GM19099 (cell line): ENCODE data around the gene MME.

Experiments
- POLR2A ChIP-seq: IDR thresholded peaks from 3 replicates; pipeline ENCODE4 v1.6.1; 2011; ENCODE audit warnings: low read depth; ENCODE audit not compliant: insufficient read length; ENCODE audit errors: extremely low read depth

MME gene

DNA sequence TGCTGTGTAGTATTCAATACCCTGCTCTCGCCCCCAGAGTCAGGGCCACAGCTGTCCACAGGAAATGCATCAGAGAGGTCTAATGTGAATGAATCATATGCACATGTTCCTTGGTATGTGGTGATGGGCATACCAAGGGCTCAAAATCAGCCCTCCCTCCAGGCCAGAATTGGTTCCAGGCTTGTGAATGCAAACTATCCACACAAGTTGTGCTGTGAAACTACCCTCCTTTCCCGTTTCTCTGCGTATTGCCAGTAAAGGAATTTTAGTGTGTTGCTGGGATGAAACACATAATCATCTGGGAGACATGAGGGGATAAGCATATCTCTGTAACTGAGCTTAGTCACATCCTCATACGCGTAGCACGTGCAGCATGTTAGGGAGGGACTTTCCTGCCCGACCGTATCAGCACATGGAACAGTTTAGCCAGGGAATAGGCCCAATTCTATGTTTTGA lies 9.2 kb upstream of the MME start:
- no peak for TF ChIP-seq POLR2A

DNA sequence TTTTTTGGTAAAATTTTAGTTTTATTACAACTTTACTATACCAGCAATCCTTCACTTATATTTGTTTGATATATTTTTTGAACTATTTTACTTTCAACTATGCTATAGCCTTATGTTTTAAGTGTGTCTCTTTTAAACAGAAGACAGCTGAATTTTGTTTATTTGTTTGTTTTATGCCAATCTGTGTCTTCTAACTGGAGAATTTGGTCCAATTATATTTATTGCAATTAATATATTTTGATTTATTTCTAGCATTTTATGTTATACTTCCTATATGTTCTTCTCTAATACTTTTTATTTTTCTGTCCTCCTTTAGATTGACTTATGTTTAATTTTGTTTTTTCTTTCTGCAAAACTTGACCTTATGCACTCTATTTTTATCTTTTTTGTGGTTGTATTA lies 4.9 kb upstream of the MME start:
- no peak for TF ChIP-seq POLR2A

DNA sequence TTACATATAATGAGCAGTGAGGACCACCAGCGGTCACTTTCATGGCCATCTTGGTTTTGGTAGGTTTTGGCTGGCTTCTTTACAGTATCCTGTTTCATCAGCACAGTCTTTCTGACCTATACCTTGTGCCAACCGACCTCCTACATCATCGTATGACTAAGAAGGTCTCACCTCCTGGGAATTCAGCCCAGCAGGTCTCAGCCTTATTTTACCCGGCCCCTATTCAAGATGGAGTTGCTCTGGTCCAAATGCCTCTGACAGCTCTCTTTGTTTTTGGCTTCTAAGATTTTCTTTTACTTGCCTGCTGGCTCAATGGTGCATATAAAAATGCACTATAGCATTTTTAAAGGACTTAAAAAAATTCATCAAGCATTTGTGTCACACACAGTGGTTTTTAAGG lies 3.2 kb upstream of the MME start:
- TF ChIP-seq POLR2A = no peak

DNA sequence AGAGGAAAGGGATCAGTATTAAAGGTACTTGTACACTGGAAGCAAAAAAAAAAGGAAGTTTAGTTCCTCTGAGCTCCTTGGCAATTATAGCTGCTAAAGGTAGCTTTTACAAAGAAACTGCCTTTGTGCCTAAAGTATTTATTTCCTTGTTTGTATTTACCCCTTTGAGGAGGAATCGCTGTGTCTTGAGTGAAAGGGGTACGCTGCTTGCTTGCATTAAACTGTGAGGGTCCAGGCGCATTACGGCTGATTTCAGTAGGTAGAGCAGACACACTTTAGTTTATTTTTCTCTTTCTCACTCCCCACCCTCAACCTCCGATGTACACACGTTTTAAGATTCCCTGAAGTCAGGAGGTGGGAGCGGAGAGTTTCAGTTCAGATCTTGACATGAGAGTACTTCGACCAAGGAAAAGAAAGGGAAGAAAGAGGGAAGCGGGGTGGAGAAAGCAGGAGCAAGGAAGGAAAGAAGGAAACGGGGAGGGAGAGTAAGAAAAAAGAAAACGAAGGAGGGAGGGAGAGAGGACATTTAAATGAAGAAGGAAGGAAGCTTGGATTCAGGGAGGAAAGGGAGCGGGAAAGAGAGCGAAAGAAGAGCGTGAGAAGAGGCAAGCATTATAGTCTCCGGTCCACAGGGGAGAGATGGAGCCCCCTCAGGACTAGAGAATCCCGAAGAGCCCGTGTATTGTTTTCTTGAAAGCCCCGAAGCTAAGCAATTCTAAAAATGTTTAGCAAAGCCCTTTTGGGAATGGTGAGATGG lies 1.2 kb upstream of the MME start:
- TF ChIP-seq POLR2A = no peak

DNA sequence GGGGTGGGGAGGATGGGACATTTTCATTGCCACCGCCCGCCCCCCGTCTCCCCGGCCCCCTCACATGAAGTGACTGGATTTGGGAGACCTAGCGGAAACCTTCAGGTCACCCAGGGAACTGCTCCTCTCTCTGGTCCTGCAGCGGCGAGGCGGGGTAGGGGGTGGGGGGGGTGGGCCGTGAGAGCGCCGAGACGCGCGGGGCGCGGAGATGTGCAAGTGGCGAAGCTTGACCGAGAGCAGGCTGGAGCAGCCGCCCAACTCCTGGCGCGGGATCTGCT lies 712 bp upstream of the MME start:
- no peak for TF ChIP-seq POLR2A

DNA sequence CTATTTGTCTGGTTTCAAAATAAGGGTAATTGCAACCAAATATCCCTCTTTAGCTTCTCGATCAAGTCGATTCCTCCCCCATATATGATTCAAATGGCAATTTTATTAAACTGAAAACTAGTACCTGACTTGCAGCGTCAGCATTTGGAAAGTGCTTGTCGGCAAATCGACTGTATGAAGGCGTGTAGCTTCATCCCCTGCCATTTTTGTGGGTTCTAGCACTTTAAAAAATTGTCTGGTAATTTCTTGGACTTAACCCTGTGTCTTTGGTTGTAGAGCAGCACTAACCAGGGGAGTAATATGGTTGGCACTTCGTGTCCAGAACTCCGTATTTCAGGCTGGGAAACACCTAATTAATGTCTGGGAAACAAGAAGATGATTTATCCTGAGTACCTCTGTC lies 573 bp downstream of the MME start:
- TF ChIP-seq POLR2A = no peak

DNA sequence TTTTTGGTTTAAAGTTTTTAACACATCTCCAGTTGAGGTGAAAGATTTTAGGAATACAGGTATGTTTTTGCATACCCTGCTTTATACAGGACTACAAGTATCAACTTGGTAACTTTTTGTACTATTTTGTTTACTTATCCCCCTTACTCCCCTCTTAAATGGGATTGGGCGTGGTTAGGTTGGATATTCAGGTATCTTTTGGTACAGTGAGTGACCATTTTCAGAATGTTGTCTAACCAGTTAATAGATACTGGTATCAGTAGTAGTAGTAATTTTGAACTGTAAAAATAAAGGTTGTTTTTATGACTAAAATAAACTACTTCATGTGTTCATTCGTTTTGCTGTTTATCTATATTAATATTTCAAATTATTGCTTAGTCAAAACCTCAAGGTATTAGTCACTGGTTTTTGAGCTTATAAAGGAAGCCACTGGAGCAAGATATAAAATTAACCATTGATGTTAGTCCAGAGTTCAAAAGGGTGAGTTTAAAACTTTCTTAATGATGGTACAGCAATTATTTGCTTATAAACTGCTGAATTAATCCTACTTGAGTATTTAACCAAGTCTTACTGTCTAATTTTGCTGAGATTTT lies 3.3 kb downstream of the MME start:
- no peak for TF ChIP-seq POLR2A

DNA sequence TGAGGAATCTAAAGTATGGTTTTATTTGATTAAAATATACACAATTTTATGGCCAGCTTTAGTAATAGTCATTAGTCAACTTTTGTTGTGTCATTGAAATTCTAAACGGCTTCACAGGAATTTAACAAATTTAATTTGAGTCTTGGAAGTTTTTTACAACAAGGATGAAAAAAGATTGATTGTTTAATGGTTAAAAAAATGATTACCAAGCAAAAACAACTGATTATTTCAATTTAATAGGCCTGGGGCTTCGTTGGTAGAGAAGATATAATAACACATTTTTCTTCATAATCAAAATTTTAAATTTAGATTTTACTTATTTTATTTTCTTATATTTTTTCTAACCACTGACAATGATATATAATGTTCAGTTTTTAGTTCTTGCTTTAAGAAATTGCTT lies 4.4 kb downstream of the MME start:
- no peak for TF ChIP-seq POLR2A

DNA sequence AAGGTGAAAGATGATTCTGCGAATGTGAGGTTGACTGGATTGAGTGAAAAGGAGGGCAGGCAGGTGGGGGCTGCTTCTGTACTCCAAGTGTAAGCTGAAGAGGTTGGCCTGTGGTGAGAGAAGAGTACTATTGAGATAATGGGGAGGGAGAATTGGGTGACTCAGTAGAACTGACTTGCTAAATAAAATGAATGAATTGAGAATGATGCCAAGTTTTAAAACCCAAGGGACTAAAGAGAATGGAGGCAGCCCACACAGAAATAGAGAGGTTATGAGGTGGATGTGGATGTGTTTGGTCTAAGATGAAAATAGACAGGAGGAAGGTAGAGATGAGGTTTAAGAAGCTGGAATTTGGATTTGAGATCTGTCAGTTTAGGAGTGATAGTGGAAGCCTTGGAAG lies 5.9 kb downstream of the MME start:
- no peak for TF ChIP-seq POLR2A

DNA sequence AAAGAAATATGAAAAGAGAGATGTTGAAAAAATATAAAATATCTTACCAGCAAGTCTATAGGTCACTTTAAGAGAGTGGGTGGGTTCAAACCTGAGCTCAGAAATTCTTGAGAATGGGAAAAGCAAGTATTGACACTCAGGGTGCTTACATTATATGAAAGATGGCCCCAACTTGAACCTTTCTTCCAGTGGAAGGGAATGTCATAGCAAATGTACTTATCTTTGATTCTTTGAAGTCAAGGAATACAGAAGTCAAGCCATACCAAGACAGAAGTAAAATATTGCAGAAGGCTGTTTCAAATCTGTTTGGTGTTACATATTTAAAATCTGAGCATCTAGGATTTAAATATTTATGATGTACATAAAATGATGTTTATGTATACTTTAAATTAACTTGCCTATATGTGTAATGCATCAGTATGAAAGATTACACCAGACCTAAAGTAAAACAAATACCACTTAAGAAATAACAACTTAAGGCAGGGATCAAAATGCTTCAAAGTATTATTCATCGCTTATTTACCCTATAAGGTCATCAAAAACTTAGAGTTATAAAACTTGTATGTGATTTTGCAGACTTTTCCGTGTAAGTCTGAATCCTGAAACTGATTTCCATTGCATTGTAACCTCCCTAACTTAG lies 8.7 kb downstream of the MME start:
- no peak for TF ChIP-seq POLR2A

DNA sequence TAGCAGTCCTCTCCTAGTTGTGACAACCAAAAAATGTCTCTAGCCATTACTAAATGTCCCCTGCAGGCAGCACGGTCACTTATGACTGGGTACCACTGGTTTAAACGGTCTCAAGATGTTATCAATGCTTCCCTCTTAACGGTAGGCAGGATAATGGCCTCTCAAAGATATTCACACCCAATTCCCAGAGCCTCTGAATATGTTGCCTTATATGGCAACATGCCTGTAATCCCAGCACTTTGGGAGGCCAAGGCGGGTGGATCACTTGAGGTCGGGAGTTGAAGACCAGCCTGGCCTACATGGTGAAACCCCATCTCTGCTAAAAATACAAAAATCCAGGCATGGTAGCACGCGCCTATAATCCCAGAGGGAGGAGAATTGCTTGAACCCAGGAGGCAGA lies 9.4 kb downstream of the MME start:
- TF ChIP-seq POLR2A = no peak

DNA sequence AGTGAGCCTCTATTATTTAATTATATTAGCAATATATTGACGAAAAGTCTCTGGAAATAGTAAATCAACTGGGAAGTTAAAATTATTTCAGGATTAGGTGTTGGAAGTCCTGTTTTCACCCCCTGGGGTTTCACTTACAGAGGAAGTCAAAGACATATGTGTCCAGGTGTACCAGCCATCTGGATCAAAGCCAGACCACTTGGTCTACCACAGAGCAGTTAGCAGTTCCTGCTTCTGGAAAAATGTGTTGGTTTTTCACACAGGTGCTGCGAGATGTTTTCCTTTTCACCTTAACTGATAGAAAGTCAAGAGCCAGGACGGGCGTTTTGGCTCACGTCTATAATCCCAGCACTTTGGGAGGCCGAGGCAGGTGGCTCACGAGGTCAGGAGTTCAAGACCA lies 13.1 kb downstream of the MME start:
- no peak for TF ChIP-seq POLR2A

DNA sequence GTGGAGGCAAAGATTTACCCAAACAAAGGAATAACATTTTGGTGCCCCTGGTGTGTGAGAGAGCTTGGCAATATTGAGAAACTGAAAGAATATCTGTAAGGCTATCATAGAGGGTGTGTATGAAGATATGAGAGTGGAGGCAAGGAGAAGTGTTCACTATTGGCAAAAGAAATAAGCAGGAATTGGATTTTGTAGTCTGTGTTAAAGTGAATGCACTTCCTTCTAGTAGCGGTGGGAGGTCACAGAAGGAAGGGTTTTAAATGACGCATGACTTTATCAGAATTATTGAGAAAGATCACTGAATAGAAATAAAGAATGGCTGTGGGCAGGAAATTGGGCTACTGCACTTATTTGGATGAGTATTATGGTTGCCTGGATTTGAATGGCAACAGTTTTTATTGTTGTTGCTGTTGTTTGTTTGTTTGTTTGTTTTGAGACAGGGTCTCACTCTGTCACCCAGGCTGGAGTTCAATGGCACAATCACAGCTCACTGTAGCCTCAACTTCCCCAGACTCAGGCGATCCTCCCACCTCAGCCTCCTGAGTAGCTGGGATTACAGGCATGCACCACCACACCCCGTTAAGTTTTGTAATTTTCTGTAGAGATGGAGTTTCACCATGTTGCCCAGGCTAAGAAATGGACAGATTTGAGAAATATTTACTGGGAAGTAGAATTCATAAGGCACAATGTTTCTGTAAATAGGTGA lies 16.3 kb downstream of the MME start:
- no peak for TF ChIP-seq POLR2A

DNA sequence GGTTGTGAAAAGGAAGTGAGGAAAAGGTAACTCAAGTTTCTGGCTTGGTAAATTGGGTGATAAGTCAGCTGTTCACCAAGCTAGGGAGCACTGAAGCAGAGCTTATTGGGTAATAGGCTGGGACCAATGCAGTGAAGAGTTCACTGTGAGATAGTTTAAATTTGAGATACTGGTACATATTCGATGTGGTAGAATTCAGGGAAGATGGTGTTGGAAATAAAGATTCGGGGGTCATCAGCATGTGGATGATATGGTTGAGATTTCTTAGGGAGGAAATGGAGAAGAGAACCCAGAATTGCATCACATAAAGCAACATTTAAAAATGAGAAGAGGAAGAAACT lies 16.9 kb downstream of the MME start:
- no peak for TF ChIP-seq POLR2A

DNA sequence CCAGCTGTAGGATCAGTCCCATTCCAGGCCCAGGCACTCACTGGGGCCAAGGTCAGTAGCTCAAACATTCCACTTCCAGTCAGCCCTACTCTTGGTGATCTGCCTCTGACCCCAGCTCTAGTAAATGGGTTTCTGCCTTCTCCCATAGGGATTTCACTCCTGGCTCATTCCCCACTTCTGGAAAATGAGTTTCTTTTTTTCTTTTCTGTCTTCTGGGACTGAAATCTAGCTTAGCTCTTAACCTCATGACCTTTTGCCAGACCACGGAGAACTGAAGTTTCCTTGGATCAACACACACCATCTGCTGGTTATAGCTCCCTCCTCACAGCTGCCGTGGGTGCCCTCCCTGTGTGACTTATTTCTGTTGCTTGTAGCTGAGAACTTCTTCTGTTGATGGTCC lies 21.3 kb downstream of the MME start:
- TF ChIP-seq POLR2A = no peak

DNA sequence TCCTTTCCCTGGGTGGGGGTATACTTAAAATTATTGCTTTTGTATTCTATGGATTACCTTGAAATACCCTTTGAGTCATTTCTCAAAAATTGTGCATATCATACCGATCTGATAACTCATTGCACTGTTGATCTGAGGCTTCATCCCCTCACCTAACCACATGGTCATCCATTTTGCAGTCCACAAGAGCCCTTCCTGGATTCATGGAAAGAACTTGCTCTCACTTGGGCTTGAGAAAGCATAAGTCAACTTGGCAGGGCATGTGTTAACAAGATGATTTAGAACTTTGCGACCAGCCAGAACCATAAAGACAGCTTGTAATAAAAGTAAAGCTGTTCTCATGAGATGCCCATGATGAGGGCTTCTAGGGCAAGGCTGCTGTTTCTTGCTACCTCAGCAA lies 22.2 kb downstream of the MME start:
- no peak for TF ChIP-seq POLR2A
